HAP-1 (cell line): ENCODE data around the gene CCDC33.
A peak's percentile ranks its signal among the peaks of the same experiment; 100 is the strongest.
"Not testable (repeated sequence)": the region's sequence is repeated elsewhere in the genome, so short reads cannot be mapped to it uniquely, and the experiment has no call there.

Experiments used
- DNase-seq, 2 experiments: peaks; one replicate each; pipeline ENCODE4 v3.0.0-alpha.2; 2016 to 2020; ENCODE audit warnings: low spot score in 2 of 2
- H3K27me3 ChIP-seq: fragments of 250-450 bp; sonication (Bioruptor Pico); 2 replicates; pipeline ENCODE4 v1.5.1; 2020; ENCODE audit warnings: low read depth, mild to moderate bottlenecking, moderate library complexity
- H3K36me3 ChIP-seq: fragments of 250-450 bp; sonication (Bioruptor Pico); replicated peaks from 2 replicates; pipeline ENCODE4 v1.5.1; 2020; ENCODE audit warnings: mild to moderate bottlenecking
- H3K4me1 ChIP-seq: fragments of 250-450 bp; sonication (Bioruptor Pico); 2 replicates; pipeline ENCODE4 v1.5.1; 2020; ENCODE audit warnings: mild to moderate bottlenecking
- H3K4me3 ChIP-seq: fragments of 250-450 bp; sonication (Bioruptor Pico); 2 replicates; pipeline ENCODE4 v1.5.1; 2020; ENCODE audit warnings: mild to moderate bottlenecking, moderate library complexity
- H3K9me3 ChIP-seq: fragments of 250-450 bp; sonication (Bioruptor Pico); 2 replicates; pipeline ENCODE4 v1.5.1; 2020; ENCODE audit warnings: mild to moderate bottlenecking, moderate library complexity
- in situ Hi-C: fragments of 300-500 bp; cut with MboI; formaldehyde crosslinking; loops from 3 replicates; pipeline ENCODE4 v1.14.3; 2020; ENCODE audit warnings: low sequenced_read_pairs, inconsistent platforms, mixed read lengths

CCDC33 gene

DNA sequence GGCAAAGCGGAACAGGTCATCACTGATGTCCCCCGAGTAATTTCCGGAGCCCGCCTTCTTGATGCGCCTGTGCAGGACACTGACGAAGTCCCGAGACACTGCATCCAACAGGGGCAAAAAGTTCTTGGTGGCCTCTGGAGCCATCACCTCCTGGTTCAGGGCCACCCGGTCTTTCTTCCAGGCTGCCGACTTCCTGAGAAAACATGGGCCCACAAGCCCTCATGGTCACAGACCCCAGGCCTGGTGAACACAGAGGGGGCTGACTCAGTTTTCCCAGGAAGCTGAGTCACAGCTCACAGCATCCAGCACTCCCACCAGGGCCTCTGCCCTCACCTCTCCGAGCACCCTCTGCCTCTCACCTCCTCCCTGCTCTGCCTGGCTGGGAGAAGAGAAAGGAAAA lies 108.9 kb downstream of the CCDC33 start:
- no peaks in the 10 kb centered on the region for H3K9me3 ChIP-seq
- no peaks in the 10 kb centered on the region; the same call in 1 of the 2 replicates for H3K27me3 ChIP-seq
- no peaks in the 10 kb centered on the region for H3K4me1 ChIP-seq
- no peak for DNase-seq
- in situ Hi-C loops, result loop anchor here (25.0 kb wide), 1 partner anchor 1083 kb away; no protein-coding TSS in a partner anchor
- no peak overlapping the region for H3K4me3 ChIP-seq
- H3K36me3 ChIP-seq, result no peaks in the 10 kb centered on the region

- DNase-seq, result no peak
- in situ Hi-C loops, result loop anchor here (25.0 kb wide), 1 partner anchor 1086 kb away; no protein-coding TSS in a partner anchor
- Histone ChIP-seq H3K36me3 (no peaks in the 10 kb centered on the region), H3K4me3 (no peak overlapping the region), H3K9me3 (no peaks in the 10 kb centered on the region), H3K4me1 (peaks cover 26% of the 10 kb centered on the region), H3K27me3 (no peaks in the 10 kb centered on the region; the same call in 1 of the 2 replicates)
Measured at GRCh38 chr15:74347757-74348250, 111.7 kb downstream of the CCDC33 start.

DNA sequence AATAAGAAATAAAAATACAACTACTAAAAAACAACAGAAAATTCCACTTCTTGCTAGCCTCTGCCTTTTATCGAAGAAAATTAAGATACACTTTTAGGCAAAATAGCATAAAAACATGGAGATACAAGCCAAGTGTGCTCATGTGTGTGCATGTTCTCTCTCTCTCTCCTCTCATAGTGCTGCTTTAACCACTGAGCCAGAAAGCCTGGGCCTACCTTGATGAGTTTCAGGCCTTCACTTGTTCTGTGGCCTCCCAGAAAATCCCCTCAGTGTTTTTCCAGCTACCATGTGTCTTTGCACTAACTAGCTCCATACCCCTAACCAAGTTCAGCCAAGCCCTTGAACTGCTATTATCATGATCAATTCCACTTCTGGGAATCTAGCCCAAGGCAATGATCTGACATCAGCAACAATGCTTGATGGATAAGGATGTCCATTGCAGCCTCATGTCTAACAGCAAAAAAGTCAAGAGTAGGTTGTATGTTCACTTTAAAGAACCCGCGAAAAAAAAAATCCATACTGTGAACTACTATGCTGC lies 113.2 kb downstream of the CCDC33 start:
- no peaks in the 10 kb centered on the region for H3K9me3 ChIP-seq
- no peak overlapping the region for H3K4me3 ChIP-seq
- in situ Hi-C loops, result loop anchor here (25.0 kb wide), 1 partner anchor 1087 kb away; no protein-coding TSS in a partner anchor
- no peaks in the 10 kb centered on the region for H3K27me3 ChIP-seq
- DNase-seq, result no peak
- peaks cover 30% of the 10 kb centered on the region for H3K4me1 ChIP-seq
- no peaks in the 10 kb centered on the region for H3K36me3 ChIP-seq

DNA sequence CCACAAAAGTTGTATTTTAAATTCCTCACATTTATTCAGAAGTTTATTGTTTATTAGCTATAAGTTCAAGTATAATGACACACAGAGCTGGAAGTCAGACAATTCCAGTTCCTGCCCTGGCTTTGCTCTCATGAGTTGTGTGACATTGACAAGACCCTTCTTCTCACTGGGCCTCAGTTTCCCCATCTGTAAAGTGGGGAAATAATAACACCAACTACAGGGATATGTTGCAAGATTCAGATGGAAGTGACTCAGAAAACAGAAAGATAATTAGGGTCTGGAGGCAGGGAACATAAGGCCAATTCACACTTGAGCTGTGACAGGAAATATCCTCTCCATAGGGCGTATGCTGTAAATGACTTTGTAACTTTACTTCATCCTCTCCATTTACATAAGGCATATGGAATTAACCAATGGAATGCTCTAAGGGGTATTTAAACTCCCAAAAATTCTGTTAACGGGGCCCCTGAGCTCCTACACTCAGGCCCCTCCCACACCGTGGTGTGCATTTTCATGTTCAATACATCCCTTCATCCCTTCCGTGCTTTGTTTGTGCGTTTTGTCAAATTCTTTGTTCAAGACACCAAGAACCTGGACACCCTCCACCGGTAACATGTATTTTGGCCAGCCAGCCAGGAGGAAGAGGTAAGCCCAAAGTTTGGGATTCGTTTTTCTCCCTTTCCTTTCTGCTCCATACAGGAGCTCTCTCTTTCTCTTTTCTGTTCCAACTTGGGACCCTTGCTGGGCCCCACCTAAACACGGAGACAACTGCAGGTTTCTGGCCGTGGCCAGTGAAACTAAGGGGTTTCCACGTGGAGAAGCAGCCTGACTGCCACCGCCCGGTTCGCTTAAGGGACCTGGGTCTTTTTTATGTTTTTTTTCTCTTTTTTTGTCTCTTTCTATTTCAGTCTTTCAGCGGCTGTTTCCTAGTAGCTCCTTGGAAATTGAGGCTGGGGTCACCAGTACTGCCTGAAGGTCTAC lies 114.5 kb downstream of the CCDC33 start:
- Histone ChIP-seq H3K4me1 (peaks cover 30% of the 10 kb centered on the region), H3K36me3 (no peaks in the 10 kb centered on the region), H3K27me3 (no peaks in the 10 kb centered on the region), H3K4me3 (peak overlapping the region; percentile 12), H3K9me3 (no peaks in the 10 kb centered on the region)
- DNase-seq, result peak in 1 of 2 experiments; percentile 52
- in situ Hi-C loops, result no loop called here

DNA sequence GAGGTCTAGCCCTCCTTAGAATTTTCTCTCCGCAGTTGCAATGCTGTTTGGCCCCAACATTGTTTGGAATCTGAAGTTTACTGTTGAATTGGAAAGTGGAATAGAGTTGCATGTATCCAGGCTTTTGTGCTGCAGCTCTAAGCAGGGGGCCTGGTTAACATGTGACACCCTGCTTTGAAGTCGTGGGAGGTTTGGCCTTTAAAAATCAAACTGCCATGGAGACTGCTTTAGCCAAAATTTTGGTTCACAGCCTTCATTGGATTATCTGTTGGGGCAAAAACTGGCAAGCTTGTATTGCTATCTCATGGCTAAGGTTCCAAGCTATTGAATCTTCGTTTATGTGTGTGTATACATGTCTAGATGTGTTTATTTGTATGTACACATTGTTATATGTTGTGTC lies 115.5 kb downstream of the CCDC33 start:
- DNase-seq, result no peak
- Histone ChIP-seq H3K4me3 (no peak overlapping the region; the same call in 1 of the 2 replicates), H3K4me1 (peaks cover 30% of the 10 kb centered on the region), H3K27me3 (no peaks in the 10 kb centered on the region), H3K36me3 (no peaks in the 10 kb centered on the region), H3K9me3 (no peaks in the 10 kb centered on the region)
- in situ Hi-C loops, result no loop called here

- Histone ChIP-seq H3K9me3 (no peaks in the 10 kb centered on the region), H3K27me3 (no peaks in the 10 kb centered on the region), H3K36me3 (no peaks in the 10 kb centered on the region), H3K4me1 (peaks cover 30% of the 10 kb centered on the region), H3K4me3 (no peak overlapping the region)
- peak; percentile 53 to 65 for DNase-seq
- in situ Hi-C loops, result no loop called here
Measured at GRCh38 chr15:74352393-74352910, 116.3 kb downstream of the CCDC33 start.

GRCh38 chr15:74353992-74354391 lies 117.9 kb downstream of the CCDC33 start:
- H3K27me3 ChIP-seq, H3K4me3 ChIP-seq, H3K36me3 ChIP-seq, DNase-seq, H3K9me3 ChIP-seq, in situ Hi-C loops: not testable (repeated sequence)
- H3K4me1 ChIP-seq, result peaks cover 30% of the 10 kb centered on the region

GRCh38 chr15:74356050-74356449 lies 119.9 kb downstream of the CCDC33 start:
- in situ Hi-C loops, H3K36me3 ChIP-seq, H3K27me3 ChIP-seq, DNase-seq, H3K9me3 ChIP-seq, H3K4me3 ChIP-seq: not testable (repeated sequence)
- H3K4me1 ChIP-seq, result peaks cover 22% of the 10 kb centered on the region

- DNase-seq, in situ Hi-C loops, H3K36me3 ChIP-seq, H3K27me3 ChIP-seq, H3K9me3 ChIP-seq, H3K4me1 ChIP-seq, H3K4me3 ChIP-seq: not testable (repeated sequence)
Measured at GRCh38 chr15:74357514-74357913, 121.4 kb downstream of the CCDC33 start.

GRCh38 chr15:74359376-74359775 lies 123.2 kb downstream of the CCDC33 start:
- DNase-seq, in situ Hi-C loops, H3K36me3 ChIP-seq, H3K27me3 ChIP-seq, H3K9me3 ChIP-seq, H3K4me1 ChIP-seq, H3K4me3 ChIP-seq: not testable (repeated sequence)

- H3K9me3 ChIP-seq, H3K36me3 ChIP-seq, H3K4me1 ChIP-seq, in situ Hi-C loops, H3K27me3 ChIP-seq, H3K4me3 ChIP-seq, DNase-seq: not testable (repeated sequence)
Measured at GRCh38 chr15:74360855-74361254, 124.7 kb downstream of the CCDC33 start.

DNA sequence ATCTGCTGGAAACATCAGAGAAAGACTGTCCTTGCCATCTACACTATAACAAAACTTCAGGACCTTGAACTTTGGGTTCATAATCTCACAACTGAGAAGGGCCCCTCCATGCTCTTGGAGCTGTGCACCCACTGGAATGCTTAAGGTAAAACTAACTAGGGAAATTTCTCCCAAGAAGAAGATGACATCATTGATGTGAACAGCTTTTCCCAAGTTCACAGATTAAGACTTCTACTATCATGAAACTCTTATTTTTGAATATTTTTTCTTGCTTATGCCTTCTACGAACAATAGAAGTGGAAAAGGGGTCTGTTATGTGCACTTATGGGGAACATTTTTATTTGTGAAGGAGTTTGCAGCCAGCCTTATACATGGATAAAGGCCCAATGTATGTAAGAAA lies 126.4 kb downstream of the CCDC33 start:
- no peak for DNase-seq
- Histone ChIP-seq H3K4me1 (no peaks in the 10 kb centered on the region), H3K36me3 (no peaks in the 10 kb centered on the region; the same call in 1 of the 2 replicates), H3K27me3 (peaks cover 4% of the 10 kb centered on the region), H3K9me3 (no peaks in the 10 kb centered on the region), H3K4me3 (no peak overlapping the region)
- in situ Hi-C loops, result no loop called here

DNA sequence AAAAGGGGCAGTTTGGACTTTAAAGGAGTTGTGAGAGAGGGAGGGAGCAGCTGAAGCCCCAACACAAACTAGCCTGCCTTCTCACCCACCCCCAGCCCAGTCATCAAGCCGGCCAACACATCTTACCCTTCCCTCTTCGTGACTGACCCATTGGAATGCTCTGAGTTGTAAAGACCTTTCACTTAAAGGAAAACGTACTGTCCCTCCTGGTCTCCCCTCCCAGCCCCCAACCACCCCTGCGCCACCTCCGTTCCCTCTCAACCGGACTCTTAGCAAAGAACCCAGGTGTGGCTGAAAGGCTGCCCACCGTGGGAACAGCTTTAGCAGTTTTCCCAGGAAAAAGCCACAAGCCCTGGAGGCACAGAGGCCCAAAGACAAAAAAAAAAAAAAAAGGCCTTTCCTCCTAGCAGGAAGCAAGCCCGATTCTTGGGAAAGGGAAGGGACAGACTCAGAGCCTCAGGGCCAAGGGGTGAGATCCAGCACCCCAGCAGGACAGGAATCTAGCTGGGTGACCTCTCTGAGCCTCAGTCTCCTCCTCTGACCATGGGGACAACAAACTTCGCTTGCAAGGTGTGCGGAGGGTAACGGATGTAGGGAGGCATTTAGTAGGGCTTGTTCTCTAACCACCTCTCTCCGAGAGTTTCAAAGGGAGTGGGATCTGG lies 128.9 kb downstream of the CCDC33 start:
- Histone ChIP-seq H3K4me1 (no peaks in the 10 kb centered on the region), H3K4me3 (no peak overlapping the region), H3K9me3 (no peaks in the 10 kb centered on the region), H3K36me3 (no peaks in the 10 kb centered on the region; the same call in 1 of the 2 replicates), H3K27me3 (peaks cover 7% of the 10 kb centered on the region)
- in situ Hi-C loops, result no loop called here
- DNase-seq, result no peak
